GM13977 (cell line): ENCODE data around the gene DYNLL1.

ENCODE experiments used
- DNase-seq: peaks from one replicate; pipeline ENCODE4 v3.0.0; 2012; ENCODE audit warnings: low spot score
- in situ Hi-C: fragments of 300-500 bp; cut with MboI; formaldehyde crosslinking; loops from one replicate; pipeline ENCODE4 v1.12.0; 2022; ENCODE audit warnings: low sequenced_read_pairs, low pct_unique_long_range_greater_than_20kb, mixed read lengths, inconsistent platforms; ENCODE audit not compliant: unreplicated experiment
- TF ChIP-seq, protein P1 (sequence below): IDR thresholded peaks from 2 replicates; pipeline ENCODE4 v1.5.1; 2012; ENCODE audit warnings: mild to moderate bottlenecking, control low read depth; ENCODE audit not compliant: insufficient read depth; ENCODE audit errors: extremely low read depth, missing control alignments

The DYNLL1 gene

DNA sequence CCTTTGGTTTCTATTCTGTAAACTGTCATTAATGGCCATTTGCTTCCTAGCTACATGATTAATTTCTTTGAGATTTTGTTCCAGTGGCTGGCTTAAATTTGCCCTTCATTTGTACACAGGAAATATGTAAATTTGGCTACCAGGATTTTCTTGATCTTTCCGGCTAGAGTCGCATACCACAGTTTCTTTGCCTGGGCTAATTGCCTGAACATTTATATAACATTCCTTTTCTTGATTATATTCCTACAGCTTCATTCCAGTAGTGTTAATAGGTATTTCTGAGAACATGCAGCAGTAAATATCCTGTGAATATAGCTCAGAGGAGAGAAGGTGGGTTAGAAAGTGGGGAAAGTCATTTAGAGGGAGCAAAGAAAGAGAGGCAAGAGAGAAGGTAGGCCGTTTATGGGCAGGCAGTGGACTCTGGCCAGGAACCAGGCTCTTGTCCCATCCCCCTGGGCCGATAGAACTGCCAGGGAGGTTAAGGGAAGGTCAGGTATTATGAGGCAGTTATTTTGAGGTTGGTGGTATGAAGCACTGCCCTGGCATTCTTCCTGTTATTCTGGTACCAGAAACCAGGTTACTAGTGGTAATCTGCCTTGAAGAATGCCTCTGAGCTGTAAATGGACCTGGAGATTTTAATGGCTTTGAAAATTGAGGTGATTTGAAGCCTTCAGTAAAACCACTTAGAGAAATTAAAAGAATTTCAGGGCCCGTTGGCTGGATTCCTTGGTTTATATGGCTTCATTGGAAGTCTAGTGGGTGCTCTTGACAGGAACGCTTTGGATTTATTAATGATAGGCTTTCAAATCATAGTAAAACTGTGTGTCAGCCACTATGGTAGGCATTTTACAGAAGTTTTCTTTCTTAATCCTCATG lies 42.6 kb downstream of the DYNLL1 start:
- in situ Hi-C loops, result no loop called here
- no peak for DNase-seq
- TF ChIP-seq, protein P1, sequence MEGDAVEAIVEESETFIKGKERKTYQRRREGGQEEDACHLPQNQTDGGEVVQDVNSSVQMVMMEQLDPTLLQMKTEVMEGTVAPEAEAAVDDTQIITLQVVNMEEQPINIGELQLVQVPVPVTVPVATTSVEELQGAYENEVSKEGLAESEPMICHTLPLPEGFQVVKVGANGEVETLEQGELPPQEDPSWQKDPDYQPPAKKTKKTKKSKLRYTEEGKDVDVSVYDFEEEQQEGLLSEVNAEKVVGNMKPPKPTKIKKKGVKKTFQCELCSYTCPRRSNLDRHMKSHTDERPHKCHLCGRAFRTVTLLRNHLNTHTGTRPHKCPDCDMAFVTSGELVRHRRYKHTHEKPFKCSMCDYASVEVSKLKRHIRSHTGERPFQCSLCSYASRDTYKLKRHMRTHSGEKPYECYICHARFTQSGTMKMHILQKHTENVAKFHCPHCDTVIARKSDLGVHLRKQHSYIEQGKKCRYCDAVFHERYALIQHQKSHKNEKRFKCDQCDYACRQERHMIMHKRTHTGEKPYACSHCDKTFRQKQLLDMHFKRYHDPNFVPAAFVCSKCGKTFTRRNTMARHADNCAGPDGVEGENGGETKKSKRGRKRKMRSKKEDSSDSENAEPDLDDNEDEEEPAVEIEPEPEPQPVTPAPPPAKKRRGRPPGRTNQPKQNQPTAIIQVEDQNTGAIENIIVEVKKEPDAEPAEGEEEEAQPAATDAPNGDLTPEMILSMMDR, result no peak

DNA sequence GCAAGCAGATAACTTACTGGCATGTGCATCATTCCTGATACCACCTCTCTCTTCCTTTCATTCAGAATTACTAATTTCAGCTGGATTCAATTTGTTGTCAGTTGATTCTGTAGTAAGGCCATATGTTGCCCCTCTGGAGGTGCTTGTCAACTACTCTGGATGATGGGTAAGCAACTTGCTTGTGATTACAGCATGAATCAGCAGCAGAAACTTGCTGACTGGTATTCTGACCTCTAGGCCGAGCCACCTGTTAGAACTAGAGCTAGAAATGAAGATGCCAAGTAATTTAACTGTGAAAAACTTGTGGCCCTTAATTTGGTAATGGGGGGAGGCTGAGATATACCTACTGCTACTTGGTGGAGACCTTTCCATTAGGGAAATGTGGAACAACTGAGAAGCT lies 43.4 kb downstream of the DYNLL1 start:
- DNase-seq, result no peak
- TF ChIP-seq, protein P1, result no peak
- in situ Hi-C loops, result no loop called here

- TF ChIP-seq, protein P1, result no peak
- in situ Hi-C loops, result no loop called here
- no peak for DNase-seq
These were observed 44.5 kb downstream of the DYNLL1 start for GRCh38 chr12:120540445-120540844.

- TF ChIP-seq, protein P1, result no peak
- DNase-seq, result no peak
- in situ Hi-C loops, result no loop called here
These were observed 46.3 kb downstream of the DYNLL1 start for GRCh38 chr12:120542166-120542565.

DNA sequence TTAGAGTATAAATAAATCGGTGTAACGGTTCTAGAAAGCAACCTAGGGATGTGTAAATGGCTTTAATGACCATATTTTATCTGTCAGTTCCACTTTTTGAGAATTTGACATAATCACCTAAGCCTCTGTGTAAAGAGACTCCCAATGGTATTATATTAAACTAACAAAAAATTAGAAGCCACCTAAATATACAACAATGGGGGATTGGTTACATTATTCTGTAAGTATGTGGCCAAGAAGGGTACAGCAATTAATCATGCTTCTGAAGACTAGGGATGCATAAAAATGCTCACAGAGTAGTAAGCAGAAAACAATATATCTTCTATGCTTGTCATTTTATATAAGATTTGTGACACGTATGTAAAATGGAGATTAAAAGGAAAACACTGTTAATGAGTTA lies 48.8 kb downstream of the DYNLL1 start:
- DNase-seq, result no peak
- TF ChIP-seq, protein P1, result no peak
- in situ Hi-C loops, result no loop called here

DNA sequence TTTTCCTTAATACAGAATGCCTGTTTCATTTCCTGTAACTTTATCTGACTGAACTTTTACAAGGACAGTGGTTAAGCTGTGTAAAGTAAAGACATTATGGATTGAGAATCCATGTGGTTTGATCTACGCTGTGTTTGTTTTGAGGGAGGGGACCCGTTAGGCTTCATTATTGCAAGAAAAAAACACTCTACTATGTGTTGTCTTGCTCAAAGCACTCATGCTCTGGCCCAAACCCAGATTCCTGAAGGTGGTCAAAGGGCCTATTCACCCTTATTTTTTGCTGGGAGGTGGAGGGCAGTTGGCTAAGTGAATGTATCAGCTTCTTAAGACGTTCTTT lies 50.1 kb downstream of the DYNLL1 start:
- DNase-seq, result no peak
- in situ Hi-C loops, result no loop called here
- TF ChIP-seq, protein P1, result no peak
